NT2/D1 (cell line): ENCODE results near the gene FAM161B.

ENCODE experiments used
- SUZ12 ChIP-seq: IDR thresholded peaks from 2 replicates; pipeline ENCODE4 v1.6.1; 2011; ENCODE audit not compliant: insufficient read length, insufficient read depth; ENCODE audit errors: extremely low read depth
- YY1 ChIP-seq: IDR thresholded peaks from 2 replicates; pipeline ENCODE4 v1.6.1; 2011; ENCODE audit not compliant: insufficient read length, insufficient read depth
- ZNF274 ChIP-seq: IDR thresholded peaks from 2 replicates; pipeline ENCODE4 v1.6.1; 2011; ENCODE audit warnings: mild to moderate bottlenecking, low read depth, low read length

DNA sequence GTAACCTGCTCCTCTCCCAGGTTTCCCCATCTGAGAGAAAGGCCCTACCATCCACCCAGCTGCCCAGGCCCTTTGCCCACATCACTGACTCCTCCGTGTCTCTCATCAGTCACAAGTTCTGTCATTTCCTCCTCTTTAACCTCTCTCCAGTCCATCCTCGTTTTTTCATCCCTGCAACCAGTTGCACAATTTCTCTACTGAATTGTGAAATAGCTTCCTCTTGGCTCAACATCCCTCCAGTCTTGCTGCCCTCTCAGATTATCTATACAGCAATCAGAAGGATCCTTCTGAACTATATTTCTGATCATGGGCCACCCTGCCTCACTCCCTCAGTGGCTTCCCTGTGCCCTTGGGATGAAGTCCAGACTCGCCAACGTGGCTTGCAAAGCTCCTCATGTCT is 6.8 kb downstream of the FAM161B start:
- no peak for TF ChIP-seq YY1
- no peak for TF ChIP-seq SUZ12
- TF ChIP-seq ZNF274, result no peak
